Kidney capillary endothelial cell (primary cell): ENCODE data around the gene RPS6KB2.
A peak's percentile ranks its signal among the peaks of the same experiment; 100 is the strongest.
"Not testable (repeated sequence)": the region's sequence is repeated elsewhere in the genome, so short reads cannot be mapped to it uniquely, and the experiment has no call there.

Experiments used
- DNase-seq: peaks from one replicate; pipeline ENCODE4 v3.0.0-alpha.2; 2018; ENCODE audit warnings: low spot score

RPS6KB2 gene

DNA sequence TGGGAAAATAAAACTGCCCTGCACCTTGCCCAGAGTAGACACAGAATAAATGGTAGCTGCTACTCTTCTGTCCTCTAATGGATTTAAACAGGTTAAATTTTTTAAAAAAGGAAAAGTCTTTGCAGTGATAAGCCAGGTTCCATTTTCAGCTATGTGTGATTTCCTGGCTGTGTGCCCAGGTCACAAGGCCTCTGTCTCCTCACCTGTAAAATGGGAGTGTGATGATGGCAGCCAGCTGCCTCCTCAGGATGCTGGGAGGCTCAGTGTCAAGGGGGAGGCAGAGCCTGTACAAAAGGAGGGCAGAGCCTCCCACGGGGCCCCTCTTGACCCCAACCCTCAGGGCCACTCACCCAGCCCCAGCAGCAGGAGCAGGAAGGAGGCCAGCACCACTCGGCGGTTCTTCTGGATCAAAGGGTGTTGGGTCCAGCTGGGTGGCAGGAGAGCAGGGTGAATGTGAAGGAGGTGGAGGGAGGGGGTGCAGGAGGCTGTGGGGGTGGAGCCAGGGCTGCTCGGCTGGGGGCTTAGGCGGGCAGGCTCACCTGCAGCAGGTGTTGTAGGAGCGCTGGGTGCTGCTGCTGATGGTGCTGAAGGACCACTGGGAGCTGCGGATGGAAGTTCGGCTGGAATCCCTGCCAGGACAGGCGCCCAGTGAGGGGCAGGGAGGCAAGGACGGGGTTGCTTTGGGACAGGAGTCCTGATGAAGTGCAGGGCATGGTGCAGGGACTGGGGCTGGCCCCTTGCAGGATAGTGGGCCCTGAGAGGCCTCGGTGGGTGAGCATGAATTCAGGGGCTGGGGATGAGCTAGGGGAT is 38.9 kb downstream of the RPS6KB2 start:
- no peak for DNase-seq

DNA sequence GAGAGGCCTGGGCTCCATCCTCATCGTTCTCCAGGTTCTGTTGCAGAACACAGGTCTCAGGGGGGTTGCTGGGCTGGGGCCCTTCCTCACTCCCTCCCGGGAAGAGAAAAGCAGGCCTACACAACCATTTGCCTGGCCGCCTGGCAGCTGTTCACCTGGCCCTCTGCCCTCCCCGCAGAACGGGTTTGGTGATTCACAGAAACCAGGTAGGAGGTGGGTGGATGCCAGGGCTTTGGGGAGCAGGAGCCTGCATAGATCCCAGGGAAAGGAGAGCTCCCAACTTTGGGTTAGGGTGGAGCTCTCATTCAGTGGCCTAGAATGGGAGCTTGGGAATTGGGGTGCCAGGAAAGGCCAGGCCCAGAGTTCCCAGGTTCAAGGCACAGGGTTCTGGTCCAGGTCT is 39.8 kb downstream of the RPS6KB2 start:
- DNase-seq: no peak

DNA sequence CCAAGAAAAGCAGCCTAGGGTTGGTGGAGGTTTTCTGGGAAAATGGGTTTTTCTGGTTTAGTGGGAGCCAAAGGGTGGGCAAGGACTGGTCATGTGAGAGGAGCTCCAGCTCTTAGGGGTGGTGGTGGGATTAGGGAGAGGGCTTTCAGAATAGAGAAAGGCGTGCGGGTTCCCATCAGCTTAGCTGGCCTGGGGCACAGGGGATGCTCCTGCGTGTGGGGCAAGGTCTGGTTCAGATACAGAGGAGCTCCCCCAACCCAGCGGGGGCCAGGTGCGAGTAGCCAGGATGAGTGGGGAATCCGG is 40.1 kb downstream of the RPS6KB2 start:
- no peak for DNase-seq

DNA sequence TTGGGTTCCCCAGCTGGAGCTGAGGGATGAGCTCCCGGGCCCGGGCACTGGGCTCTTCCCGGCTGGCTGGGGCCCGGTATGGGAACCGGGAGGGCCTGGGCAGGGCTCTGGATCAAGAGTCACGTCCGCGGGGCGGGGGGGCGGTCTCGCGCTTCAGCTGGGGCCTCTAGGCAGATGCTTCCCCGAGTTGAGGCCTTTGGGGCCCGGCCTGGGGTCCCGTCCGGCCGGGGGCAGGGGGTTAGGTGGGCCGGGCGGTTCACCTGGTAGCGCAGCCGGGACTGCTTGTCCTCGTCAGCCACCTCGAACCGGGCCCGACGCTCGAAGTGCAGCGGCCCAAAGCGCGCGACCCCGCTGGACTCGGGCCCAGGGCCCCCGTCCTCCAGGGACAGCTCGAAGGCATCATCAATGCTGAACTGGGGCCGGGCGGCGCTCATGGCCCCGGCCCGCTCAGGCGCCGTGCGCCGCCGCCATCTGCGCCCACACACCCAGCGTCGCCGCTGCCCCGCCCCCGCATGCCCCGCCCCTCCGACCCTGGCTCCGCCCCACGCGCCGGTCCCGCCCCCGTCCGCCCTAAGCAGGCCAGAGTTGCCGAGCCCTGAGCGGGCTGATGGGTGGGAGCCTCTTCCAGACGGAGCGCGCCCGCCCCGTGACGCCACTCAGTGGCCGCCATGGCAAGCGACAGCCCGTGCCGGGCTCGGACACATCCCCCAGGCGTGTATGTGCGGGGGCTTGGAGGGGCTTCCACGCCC is 40.6 kb downstream of the RPS6KB2 start, which contains the start of gene TMEM134:
TMEM134 (minus strand) TSS at position 493 of the 749 bp plus-strand sequence; CDS start at position 434, 59 bp downstream.
- DNase-seq: peak; percentile 87

DNA sequence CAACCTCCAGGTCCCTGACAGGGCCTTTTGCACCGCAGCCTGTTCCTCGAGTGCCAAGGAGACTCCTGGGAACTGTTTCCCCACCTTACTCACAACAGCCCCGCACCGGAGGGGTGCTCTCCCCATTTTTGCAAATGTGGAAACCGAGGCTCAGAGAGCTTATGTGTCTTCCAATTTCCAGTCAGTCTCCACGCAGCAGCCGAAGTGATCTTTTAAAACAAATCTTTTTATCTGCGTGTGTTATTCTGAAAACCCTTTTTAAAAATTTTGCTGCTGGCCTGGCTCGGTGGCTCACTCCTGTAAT is 41.2 kb downstream of the RPS6KB2 start:
- no peak for DNase-seq

DNA sequence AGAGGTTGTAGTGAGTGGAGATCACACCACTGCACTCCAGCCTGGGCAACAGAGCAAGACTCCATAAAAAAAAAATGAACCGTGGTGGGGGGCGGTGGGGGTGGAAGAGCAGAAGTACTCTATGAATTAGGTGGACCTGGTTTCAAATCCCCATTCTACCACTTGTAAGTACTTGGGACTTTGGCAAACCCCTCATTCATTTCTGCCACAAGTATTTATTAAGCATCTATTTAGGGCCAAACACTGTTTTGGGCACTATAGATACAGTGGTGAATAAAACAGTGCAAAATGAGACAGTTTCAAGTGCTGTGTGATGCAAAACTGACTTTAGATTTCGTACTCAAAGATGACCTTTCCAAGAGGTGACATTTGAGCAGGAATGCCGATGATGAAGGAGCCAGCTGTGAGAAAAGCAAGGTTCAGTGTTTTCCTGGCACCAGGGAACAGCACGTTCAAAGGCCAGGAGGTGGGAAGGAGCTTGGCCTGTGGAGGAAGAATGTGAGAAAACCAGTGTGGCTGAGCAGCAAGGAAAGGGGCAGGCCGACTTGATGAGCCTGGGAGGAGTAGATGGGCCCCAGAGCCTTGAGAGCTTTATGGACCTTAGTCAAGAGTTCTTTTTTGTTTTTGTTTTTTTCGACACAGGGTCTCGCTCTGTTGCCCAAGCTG is 42.2 kb downstream of the RPS6KB2 start:
- no peak for DNase-seq

DNA sequence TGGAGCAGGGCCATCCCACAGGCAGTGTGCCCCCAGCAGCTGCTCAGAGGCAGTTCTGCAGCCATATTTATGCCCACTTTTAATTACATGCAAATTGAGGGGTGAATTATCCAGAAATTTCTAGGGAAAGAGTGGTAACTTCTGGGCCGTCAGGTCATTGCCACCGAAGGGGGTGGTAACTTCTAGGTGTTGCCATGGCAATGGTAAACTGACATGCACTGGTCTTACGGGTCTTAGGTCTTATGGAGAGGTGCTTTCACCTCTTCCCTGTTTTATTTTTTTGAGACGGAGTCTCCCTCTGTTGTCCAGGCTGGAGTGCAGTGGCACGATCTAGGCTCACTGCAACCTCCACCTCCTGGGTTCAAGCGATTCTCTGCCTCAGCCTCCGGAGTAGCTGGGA is 44.6 kb downstream of the RPS6KB2 start:
- DNase-seq: no peak

DNA sequence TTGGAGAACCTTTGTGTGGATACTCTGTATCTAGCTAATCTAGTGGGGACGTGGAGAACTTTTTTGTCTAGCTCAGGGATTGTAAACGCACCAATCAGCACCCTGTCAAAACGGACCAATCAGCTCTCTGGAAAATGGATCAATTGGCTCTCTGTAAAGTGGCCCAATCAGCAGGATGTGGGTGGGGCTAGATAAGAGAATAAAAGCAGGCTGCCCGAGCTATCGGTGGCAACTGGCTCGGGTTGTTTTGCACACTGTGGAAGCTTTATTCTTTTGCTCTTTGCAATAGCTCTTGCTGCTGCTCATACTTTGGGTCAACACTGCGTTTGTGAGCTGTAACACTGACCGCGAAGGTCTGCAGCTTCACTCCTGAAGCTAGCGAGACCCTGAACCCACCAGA is 48.4 kb downstream of the RPS6KB2 start:
- DNase-seq: not testable (repeated sequence)

DNA sequence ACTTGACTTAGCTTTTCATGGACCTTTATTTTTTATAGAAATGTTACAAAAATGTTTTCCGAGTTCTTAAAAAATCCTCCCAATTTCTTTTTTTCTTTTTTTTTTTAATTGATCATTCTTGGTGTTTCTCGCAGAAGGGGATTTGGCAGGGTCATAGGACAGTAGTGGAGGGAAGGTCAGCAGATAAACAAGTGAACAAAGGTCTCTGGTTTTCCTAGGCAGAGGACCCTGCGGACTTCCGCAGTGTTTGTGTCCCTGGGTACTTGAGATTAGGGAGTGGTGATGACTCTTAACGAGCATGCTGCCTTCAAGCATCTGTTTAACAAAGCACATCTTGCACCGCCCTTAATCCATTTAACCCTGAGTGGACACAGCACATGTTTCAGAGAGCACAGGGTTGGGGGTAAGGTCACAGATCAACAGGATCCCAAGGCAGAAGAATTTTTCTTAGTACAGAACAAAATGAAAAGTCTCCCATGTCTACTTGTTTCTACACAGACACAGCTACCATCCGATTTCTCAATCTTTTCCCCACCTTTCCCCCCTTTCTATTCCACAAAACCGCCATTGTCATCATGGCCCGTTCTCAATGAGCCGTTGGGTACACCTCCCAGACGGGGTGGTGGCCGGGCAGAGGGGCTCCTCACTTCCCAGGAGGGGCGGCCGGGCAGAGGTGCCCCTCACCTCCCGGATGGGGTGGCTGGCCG is 49.2 kb downstream of the RPS6KB2 start:
- DNase-seq: not testable (repeated sequence)

DNA sequence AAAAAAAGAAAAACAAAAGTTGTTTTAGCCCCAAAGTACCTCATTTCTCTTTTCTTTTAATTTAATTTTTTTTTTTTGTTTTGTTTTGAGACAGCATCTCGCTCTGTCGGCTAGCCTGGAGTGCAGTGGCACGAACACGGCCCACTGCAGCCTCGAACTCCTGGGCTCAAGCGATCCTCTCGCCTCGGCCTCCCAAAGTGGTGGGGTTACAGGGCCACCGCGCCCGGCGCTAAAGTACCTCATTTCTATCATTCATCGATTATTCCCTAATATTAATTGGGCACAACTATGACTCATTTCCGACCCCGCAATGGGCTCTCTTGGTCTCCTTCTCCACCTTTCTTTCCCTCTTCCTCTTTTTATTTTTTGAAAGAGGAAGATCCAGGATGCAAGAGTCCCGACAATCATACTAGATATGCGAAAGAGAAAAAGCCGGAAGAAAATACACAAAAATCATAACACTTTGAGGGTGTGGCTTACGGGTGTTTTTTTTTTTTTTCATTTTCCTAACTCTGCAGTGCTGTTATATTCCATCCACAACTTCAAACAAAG is 54.1 kb downstream of the RPS6KB2 start:
- no peak for DNase-seq

DNA sequence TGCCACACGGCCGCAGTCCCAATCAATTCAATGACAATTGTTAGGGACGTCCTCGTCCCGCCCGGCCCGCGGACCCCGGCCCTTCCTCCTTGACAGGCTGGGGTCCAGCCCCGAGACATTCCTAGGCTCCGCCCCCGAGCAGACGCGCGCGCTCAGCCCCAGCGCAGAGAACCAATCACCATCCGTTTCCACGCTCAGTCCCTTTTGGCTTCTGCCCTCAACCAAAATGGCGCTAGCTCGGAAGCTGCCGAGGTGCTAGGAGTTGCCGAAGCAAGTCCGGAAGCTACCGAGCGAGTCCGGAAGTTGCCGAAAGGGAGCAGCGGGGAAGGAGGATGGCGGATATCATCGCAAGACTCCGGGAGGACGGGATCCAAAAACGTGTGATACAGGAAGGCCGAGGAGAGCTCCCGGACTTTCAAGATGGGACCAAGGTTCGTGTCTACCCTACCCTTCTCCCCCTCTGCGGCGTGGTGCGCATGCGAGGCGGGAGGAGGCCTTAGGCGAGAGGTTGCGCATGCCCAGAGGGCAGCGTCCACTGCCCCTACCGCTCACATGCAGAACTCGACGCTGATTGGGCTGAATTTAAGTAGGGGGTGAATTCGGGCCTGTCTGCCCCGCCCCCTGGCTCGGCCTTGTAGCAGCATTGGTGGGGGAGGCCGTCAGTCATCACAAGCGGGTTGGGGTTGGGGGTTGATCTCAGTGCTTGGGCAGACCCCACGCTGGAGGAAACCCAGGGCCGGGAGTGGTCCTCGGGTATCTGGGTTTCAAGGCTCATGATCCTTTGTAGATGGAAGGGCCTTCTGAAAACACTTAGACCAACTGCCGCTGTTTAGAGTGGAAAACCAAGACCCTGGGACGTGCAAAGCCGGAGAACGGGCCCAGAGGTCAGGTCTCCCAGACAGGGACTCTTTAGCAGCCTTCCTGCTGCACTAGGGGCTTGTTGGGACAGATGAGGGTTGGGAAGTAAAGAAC is 54.8 kb downstream of the RPS6KB2 start, which contains the start of gene AIP:
AIP (plus strand) TSS at position 200 of the 972 bp plus-strand sequence; CDS start at position 333, 133 bp downstream.
- peak; percentile 97 for DNase-seq

DNA sequence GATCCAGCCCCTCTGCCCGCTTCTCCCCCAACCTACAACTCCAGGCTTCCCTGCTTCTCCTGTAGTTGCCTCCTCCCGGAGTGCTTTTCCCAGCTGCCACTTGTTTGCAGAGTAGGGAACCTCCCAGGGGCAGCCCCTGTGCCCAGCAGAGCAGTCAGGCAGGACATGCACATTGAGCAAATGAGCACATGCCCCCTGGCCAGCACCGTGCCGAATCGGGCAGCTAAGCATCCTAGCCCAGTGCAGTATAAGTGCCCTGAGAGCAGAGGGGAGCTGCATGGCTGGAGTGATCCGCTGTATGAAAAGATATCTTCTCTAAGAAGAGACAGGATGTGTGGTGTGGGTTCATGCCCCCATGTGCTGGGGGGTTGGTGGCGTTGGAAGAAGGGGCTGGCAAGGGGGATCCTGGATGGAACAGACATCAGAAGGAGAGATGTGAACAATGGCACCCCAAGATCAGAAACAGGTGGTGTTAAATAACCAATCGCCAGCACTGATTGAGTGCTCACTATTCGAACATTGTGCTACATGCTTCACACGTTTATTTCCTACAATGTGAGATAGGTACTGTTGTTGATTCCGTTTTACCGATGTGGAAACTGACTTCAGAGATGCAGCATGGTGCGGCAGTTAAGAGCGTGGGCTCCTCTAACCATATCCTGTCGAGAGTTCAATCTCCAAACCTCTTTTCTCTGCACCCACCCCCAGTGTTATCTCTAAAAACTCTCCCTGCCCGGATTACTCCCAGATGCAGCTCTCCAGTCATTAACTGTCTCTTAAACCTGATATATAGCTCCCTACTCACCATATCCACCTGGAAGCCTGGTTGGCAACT is 55.8 kb downstream of the RPS6KB2 start:
- DNase-seq: no peak

DNA sequence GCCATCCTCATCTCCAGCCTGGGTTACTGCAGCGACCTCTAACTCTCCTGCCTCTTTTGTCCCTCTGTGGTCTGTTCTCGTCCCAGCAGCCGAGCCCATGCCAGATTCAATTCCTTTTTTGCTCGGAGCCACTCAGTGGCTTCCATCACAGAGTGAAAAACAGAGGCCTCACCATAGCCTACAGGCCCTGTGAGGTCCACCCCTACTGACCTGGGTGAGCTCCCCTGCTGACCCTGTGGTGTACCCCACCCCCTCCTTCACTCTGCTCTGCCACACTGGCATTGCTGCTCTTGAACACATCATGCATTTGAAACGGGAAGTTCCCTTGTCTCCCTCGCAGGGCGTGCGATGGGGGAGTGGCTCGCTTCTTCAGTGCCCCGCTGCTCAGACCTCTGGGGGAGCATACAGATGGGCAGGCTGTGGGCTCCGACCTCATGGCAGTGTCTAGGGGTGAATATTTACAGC is 56.6 kb downstream of the RPS6KB2 start:
- no peak for DNase-seq
